ENCODE results near the gene NUP133.

NUP133 gene

DNA sequence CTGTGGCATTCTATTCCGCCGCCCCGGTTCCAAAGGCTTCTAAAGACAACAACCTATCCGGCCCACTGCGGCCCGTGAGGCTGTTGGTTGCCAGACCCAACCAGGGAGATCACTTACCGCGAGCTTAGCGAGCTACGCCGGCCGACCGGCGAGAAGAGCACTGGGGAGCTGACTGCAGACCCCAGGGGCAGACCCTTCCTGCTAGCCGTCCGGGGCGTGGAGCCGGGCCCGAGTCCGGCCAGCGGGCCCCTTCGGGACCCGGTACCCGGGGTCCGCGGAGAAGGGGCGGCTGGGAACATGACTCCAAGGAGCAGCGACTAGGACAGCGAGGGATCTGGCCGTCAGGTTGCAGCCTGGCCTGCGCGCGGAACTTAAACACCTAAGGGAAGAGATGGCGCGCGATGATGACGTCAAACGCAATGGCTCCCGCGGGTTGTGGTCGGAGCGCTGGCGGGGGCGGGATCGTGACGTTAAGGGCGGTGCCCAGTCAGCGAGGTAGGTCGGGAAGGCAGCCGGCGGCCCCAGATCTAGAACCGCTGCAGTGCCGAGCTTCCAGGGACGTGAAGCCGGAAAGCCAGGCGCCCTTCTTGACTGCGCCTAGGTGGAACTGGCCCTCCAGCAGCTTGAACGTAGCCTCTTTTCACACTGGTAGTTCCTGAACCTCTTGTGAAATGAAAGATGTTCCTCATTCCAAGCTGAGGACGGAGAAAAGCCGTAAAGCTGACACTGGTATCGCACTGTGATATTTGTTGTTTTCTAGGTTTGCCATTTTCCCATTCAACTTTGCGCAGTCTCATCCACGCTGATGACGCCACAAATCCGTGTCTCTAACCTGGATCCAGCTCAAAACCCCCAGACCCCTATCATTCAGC is at the start of gene NUP133 (continued):
- no peak for TF ChIP-seq ZNF514 (tag by site-specific recombination; IDR thresholded peaks at IDR 0.05)
- no peak; the same call in 1 of the 2 replicates for TF ChIP-seq ZNF768 (tag by site-specific recombination; IDR thresholded peaks at IDR 0.05)
- TF ChIP-seq, protein P1, sequence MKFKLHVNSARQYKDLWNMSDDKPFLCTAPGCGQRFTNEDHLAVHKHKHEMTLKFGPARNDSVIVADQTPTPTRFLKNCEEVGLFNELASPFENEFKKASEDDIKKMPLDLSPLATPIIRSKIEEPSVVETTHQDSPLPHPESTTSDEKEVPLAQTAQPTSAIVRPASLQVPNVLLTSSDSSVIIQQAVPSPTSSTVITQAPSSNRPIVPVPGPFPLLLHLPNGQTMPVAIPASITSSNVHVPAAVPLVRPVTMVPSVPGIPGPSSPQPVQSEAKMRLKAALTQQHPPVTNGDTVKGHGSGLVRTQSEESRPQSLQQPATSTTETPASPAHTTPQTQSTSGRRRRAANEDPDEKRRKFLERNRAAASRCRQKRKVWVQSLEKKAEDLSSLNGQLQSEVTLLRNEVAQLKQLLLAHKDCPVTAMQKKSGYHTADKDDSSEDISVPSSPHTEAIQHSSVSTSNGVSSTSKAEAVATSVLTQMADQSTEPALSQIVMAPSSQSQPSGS (tag by site-specific recombination; IDR thresholded peaks at IDR 0.05; ENCODE audit: low read depth), result peak; percentile 99
- TF ChIP-seq ZNF354C (tag by site-specific recombination; IDR thresholded peaks at IDR 0.05; ENCODE audit: borderline replicate concordance, low read depth), result no peak
- TF ChIP-seq, protein P2, sequence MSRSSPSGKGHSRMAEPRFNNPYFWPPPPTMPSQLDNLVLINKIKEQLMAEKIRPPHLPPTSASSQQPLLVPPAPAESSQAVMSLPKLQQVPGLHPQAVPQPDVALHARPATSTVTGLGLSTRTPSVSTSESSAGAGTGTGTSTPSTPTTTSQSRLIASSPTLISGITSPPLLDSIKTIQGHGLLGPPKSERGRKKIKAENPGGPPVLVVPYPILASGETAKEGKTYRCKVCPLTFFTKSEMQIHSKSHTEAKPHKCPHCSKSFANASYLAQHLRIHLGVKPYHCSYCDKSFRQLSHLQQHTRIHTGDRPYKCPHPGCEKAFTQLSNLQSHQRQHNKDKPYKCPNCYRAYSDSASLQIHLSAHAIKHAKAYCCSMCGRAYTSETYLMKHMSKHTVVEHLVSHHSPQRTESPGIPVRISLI (tag by site-specific recombination; IDR thresholded peaks at IDR 0.05), result no peak
- TF ChIP-seq, protein P3, sequence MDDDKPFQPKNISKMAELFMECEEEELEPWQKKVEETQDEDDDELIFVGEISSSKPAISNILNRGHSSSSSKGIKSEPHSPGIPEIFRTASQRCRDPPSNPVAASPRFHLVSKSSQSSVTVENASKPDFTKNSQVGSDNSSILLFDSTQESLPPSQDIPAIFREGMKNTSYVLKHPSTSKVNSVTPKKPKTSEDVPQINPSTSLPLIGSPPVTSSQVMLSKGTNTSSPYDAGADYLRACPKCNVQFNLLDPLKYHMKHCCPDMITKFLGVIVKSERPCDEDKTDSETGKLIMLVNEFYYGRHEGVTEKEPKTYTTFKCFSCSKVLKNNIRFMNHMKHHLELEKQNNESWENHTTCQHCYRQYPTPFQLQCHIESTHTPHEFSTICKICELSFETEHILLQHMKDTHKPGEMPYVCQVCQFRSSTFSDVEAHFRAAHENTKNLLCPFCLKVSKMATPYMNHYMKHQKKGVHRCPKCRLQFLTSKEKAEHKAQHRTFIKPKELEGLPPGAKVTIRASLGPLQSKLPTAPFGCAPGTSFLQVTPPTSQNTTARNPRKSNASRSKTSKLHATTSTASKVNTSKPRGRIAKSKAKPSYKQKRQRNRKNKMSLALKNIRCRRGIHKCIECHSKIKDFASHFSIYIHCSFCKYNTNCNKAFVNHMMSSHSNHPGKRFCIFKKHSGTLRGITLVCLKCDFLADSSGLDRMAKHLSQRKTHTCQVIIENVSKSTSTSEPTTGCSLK (tag by site-specific recombination; IDR thresholded peaks at IDR 0.05), result no peak
- no peak; the same call in none of the 2 replicates for TF ChIP-seq IKZF3 (tag by site-specific recombination; IDR thresholded peaks at IDR 0.05)
- peak; percentile 88; the same call in 1 of the 2 replicates for TF ChIP-seq ZNF324 (tag by site-specific recombination; IDR thresholded peaks at IDR 0.05)
- TF ChIP-seq ZNF157 (tag by site-specific recombination; IDR thresholded peaks at IDR 0.05), result no peak
- no peak; the same call in 1 of the 2 replicates for TF ChIP-seq MZF1 (tag by site-specific recombination; IDR thresholded peaks at IDR 0.05; ENCODE audit: borderline replicate concordance)
- TF ChIP-seq EGR2 (tag by site-specific recombination; IDR thresholded peaks at IDR 0.05; ENCODE audit: low read depth), result peak; percentile 88
- peak; percentile 13; the same call in 1 of the 2 replicates for TF ChIP-seq OVOL3 (tag by site-specific recombination; IDR thresholded peaks at IDR 0.05)
- TF ChIP-seq ZNF335 (tag by site-specific recombination; conservative IDR thresholded peaks at IDR 0.05), result peak; percentile 92
- TF ChIP-seq, protein P4, sequence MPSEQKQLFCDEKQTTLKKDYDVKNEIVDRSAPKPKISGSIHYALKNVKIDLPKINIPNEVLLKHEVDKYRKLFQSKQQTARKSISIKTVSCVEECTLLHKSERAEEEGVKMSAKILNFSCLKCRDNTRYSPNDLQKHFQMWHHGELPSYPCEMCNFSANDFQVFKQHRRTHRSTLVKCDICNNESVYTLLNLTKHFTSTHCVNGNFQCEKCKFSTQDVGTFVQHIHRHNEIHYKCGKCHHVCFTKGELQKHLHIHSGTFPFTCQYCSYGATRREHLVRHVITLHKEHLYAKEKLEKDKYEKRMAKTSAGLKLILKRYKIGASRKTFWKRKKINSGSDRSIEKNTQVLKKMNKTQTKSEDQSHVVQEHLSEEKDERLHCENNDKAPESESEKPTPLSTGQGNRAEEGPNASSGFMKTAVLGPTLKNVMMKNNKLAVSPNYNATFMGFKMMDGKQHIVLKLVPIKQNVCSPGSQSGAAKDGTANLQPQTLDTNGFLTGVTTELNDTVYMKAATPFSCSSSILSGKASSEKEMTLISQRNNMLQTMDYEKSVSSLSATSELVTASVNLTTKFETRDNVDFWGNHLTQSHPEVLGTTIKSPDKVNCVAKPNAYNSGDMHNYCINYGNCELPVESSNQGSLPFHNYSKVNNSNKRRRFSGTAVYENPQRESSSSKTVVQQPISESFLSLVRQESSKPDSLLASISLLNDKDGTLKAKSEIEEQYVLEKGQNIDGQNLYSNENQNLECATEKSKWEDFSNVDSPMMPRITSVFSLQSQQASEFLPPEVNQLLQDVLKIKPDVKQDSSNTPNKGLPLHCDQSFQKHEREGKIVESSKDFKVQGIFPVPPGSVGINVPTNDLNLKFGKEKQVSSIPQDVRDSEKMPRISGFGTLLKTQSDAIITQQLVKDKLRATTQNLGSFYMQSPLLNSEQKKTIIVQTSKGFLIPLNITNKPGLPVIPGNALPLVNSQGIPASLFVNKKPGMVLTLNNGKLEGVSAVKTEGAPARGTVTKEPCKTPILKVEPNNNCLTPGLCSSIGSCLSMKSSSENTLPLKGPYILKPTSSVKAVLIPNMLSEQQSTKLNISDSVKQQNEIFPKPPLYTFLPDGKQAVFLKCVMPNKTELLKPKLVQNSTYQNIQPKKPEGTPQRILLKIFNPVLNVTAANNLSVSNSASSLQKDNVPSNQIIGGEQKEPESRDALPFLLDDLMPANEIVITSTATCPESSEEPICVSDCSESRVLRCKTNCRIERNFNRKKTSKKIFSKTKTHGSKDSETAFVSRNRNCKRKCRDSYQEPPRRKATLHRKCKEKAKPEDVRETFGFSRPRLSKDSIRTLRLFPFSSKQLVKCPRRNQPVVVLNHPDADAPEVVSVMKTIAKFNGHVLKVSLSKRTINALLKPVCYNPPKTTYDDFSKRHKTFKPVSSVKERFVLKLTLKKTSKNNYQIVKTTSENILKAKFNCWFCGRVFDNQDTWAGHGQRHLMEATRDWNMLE (tag by site-specific recombination; conservative IDR thresholded peaks at IDR 0.05; ENCODE audit: low read depth), result peak; percentile 39; the same call in 1 of the 2 replicates
- TF ChIP-seq ZBTB21 (tag by site-specific recombination; IDR thresholded peaks at IDR 0.05), result peak; percentile 98
- TF ChIP-seq YY2 (tag by site-specific recombination; IDR thresholded peaks at IDR 0.05), result peak; percentile 95
- TF ChIP-seq, protein P5, sequence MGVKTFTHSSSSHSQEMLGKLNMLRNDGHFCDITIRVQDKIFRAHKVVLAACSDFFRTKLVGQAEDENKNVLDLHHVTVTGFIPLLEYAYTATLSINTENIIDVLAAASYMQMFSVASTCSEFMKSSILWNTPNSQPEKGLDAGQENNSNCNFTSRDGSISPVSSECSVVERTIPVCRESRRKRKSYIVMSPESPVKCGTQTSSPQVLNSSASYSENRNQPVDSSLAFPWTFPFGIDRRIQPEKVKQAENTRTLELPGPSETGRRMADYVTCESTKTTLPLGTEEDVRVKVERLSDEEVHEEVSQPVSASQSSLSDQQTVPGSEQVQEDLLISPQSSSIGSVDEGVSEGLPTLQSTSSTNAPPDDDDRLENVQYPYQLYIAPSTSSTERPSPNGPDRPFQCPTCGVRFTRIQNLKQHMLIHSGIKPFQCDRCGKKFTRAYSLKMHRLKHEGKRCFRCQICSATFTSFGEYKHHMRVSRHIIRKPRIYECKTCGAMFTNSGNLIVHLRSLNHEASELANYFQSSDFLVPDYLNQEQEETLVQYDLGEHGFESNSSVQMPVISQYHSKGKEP (tag by site-specific recombination; IDR thresholded peaks at IDR 0.05), result peak; percentile 80
- peak; percentile 91 for TF ChIP-seq ZNF2 (tag by site-specific recombination; IDR thresholded peaks at IDR 0.05)
- TF ChIP-seq ZNF239 (tag by site-specific recombination; IDR thresholded peaks at IDR 0.05), result no peak
- 0 out of 2 replicates have a peak, but pooled peaks have one; percentile 52 for TF ChIP-seq HOXD13 (CRISPR knock-in tag; IDR thresholded peaks at IDR 0.05; ENCODE audit: borderline replicate concordance)
- no peak for TF ChIP-seq ZNF707 (tag by site-specific recombination; IDR thresholded peaks at IDR 0.05)
- TF ChIP-seq, protein P6, sequence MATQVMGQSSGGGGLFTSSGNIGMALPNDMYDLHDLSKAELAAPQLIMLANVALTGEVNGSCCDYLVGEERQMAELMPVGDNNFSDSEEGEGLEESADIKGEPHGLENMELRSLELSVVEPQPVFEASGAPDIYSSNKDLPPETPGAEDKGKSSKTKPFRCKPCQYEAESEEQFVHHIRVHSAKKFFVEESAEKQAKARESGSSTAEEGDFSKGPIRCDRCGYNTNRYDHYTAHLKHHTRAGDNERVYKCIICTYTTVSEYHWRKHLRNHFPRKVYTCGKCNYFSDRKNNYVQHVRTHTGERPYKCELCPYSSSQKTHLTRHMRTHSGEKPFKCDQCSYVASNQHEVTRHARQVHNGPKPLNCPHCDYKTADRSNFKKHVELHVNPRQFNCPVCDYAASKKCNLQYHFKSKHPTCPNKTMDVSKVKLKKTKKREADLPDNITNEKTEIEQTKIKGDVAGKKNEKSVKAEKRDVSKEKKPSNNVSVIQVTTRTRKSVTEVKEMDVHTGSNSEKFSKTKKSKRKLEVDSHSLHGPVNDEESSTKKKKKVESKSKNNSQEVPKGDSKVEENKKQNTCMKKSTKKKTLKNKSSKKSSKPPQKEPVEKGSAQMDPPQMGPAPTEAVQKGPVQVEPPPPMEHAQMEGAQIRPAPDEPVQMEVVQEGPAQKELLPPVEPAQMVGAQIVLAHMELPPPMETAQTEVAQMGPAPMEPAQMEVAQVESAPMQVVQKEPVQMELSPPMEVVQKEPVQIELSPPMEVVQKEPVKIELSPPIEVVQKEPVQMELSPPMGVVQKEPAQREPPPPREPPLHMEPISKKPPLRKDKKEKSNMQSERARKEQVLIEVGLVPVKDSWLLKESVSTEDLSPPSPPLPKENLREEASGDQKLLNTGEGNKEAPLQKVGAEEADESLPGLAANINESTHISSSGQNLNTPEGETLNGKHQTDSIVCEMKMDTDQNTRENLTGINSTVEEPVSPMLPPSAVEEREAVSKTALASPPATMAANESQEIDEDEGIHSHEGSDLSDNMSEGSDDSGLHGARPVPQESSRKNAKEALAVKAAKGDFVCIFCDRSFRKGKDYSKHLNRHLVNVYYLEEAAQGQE (tag by site-specific recombination; IDR thresholded peaks at IDR 0.05), result peak; percentile 24; the same call in 1 of the 2 replicates
- TF ChIP-seq ZBTB20 (tag by site-specific recombination; IDR thresholded peaks at IDR 0.05), result peak; percentile 84
